Activated naive CD4-positive, alpha-beta T cell treated with anti-CD3 and anti-CD28 coated beads, Interleukin-2, amount 50 U/mL, for 16 hours (primary cell): ENCODE results near the gene MAP1LC3B.
A peak's percentile ranks its signal among the peaks of the same experiment; 100 is the strongest.

Source experiments
- DNase-seq: peaks from one replicate; pipeline ENCODE4 v3.0.0-alpha.2; 2020

MAP1LC3B gene

DNA sequence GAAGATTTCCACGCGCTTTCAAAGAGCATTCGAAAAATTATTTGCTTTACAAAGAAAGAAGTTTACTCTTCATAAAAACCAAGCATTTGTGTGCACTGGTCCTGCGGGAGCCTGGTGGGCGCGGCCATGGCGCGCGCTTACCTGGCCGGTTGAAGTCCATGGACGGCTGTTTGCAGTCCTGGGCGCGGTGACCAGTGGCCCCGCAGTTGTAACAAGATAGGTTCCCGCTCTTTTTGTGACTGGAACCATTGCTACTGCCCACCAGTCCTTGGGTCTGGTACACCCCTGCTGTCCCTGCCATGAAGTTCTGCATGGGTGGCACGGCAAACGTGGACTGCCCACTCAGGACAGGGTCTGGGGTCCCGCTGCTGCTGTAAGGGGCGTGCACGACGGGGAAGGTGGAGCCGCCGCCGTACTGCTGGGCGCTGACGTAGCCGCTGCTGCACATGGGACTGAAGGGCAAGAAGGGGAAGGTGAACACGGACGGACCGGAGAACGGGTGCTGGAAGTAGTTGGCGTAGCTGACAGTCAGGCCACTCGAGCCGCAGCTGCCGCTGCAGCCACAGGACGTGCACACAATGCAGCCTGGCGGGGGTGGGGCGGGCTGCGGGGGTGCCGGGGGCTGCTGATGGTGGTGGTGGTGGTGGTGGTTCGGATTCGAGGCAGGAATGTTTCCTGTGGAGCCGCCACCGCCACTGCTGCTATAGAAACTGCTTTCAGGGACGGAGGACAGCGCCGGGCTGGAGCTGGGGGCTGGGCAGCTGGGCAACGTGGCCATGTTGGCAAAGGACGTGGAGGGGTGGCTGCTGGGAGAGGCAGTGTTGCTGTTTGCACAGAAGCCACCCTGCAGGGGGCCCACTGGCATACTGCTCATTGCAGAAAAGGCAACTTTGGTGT, 19.5 kb downstream of the MAP1LC3B start:
- DNase-seq: no peak

DNA sequence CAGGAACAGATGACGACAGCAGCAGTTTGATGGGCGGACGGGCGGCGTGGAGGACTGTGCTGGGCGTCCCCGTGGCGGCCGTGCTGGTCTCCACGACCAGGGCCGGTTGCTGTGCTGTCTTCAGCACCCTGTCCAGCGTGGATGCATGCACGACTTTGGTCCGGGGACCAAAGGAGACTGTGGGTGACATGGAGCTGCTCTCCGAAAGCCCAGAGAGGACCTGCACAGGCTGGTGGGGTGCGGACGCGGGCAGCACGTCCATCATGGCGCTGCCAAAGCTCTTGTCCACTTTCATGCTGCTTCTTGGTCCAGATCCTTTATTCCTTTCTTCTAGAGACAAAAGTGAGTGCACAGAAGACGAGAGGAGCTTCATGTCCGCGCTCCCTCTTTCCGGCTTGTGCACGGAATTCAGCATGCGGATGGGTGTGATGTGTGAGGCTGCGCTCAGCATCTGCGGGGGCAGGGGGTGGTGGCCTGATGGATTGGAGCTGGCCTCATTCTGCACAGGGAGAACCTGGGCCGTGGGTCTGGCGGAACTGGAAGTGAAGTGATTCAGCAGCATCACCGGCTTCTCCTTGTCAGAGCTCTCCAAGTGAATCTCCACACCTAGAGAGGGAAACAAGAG, 20.3 kb downstream of the MAP1LC3B start:
- DNase-seq: no peak

DNA sequence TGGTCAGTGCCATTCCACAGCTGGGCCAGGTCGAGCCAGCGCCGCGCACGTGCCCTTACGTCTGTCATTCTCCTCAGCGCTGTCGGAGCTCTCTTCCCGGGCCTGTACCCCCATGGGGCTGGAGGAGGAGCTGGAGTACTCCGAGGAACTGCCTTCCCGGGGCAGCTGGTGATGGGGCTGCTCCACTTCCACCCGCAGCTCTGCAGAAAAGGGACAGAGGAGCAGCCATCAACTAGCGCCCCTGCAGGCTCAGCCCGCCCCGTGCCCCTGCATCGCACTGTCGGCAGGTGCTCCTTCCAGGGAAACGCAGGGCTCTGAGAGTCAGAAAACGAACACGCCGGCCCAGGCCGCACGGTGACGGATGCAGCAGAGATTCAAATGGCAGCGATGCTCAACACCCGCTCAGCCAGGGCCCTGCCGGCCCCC, 20.9 kb downstream of the MAP1LC3B start:
- DNase-seq: no peak

GRCh38 chr16:87414251-87414680, 22.1 kb downstream of the MAP1LC3B start:
- DNase-seq: no peak

- no peak for DNase-seq
These were observed 23.3 kb downstream of the MAP1LC3B start for GRCh38 chr16:87415441-87415840.

DNA sequence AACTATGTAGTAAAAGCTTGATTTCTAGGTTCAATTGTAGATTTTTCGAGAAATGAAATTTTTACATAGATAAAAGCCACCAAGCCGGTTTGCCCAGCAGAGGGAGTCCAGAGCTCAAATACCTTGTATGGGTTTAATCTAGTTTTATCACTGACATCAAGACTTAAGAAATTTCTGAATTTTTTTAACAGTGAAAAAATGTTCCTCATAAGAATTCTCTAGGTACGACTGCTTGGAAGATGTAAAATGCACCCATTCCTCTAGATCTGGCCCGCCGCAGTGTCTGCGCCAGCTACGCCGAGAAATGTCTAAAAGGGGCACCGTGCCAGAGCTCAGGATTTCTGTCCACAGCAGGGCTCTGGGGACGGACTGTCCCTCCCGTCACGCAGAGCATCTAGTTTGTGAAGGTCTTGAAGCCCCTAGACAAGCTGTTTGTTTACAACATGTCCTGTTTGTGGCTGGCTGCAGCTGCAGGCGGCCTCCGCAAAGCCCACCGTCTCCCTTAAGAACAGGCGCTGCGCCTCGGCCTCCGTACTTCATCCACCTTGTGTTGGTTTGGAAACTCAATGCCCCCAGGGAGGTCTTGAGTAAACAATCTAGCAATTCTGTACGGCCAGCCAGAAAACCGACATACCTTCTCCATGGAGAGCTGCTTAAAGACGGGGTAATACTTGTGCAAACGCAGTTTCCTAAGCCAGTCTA, 24.8 kb downstream of the MAP1LC3B start:
- DNase-seq: peak; percentile 48

DNA sequence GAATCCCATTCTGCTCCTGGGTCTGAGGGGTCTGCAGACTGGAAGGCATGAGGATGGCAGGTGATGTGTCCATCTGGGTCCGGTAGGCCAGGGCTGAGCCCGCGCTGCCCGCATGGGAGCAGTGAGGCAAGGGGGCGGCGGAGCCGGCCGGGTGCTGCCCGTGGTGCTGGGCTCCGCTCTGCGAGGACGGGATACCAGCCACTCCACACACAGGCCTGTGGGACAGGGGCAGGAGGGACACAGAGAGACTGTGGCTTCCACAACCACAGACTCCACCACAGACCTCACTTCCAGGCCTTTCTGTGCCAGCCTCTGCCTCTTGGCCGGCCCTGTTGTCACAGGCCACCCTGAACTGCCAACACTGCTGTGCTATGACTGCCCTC, 25.4 kb downstream of the MAP1LC3B start:
- DNase-seq: no peak

- no peak for DNase-seq
These were observed 26.1 kb downstream of the MAP1LC3B start for GRCh38 chr16:87418216-87418615.

- DNase-seq: no peak
These were observed 26.5 kb downstream of the MAP1LC3B start for GRCh38 chr16:87418644-87419043.

DNA sequence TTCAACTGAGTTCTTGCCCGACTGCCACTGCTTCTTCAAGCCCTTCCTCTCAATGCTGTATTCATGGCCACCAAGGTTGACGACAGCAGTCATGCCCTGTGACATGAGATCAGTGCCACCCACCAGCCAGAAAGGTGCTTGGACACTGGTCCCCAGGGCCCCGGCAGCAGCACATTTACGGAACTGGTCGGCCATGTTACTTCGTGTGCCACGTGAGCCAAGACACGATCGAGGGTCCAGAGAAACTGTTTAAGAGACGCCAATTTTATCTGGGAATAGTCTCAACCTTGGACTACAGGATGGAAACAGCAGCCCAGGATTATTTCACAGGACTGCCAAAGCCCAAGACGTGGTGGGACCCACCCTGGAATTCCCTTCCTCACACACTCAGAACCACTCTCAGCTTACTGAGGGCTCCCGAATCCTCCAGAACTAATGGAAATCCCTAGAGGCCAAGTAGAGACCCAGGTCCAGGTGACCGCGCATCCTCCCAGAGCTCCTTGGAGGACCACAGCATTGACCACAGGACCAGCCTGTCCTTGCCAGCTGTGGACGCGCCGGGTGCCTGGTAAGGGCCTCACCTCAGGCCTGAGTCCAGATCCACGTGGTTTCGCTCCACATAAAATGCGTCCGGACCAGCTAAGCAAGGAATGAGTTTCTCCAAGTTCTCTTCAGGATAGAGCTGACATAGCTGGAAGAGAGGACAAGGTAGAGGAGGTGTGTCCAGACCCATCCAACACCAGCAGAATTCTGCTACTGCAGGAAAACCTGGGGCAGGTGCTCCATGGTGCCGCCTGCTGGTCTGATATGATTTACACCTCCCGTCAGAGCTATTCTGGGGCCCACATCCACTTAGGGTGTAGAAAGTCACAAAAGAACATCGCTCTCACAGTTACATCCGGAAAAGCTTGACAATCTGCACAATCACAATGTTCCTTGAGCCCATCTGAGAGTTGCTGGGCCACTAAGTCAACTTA, 28.2 kb downstream of the MAP1LC3B start:
- no peak for DNase-seq

DNA sequence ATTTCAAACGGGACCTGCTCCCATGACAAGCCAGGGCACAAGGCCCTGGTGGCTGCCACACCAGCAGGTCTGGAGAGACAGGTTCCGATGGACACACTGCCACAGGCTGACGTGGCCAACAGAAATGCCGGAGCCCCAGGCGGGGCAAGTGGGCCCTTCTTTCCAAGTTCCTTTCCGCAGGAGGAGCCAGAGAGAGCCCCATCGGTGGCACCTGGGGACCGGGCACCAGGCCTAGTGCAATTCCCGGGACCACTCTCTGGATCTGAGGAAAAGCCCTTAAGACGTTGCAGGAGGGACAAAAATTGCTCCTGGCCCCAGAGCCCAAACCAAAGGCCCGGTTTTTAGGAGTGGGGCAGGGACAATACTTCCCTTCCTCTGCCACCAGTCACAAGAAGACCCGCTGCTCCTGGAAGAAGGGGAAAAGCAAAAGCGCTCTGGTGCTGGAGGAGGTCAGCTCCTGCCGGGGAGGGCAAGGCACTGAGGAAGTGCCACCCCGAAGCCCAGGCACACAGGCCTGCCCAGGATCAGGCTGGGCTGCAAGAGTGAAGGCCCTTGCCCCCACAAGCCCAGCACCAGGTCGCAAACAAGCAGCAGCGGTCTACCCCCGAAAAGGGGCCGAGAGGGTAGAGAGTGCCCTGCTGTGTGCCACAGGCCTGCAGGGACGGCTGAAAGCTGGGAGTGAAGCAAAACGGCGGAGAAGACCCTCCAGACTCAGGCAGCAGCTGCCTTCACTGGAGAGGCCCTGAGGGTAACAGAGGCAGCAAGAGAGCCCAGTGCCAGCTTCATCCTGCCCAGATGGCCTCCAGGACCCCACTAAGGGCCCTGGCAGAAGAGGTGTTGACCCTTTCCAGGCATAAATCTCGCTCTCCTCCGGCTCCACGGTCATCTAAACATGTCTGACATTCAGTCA, 29.1 kb downstream of the MAP1LC3B start:
- DNase-seq: no peak

- DNase-seq: no peak
These were observed 30.0 kb downstream of the MAP1LC3B start for GRCh38 chr16:87422106-87422505.

DNA sequence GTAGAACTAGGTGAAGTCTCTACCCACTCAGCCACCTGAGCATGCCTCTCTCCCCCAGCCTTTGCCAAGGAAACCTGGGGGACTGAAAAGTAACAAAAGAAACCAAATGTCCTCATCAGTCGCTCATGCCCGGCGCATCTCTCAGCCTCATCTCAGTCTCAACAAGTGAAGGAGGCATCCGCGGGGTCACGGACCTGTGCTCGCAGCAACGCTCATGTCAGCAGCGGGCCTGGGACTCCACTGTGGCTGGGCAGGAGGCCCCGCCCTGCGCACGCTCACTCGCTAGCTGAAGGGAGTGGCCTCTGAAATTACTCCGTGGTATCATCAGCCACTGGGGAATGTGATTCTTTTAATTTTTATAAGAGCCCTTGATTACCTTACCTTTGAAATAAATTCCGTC, 31.3 kb downstream of the MAP1LC3B start:
- no peak for DNase-seq

DNA sequence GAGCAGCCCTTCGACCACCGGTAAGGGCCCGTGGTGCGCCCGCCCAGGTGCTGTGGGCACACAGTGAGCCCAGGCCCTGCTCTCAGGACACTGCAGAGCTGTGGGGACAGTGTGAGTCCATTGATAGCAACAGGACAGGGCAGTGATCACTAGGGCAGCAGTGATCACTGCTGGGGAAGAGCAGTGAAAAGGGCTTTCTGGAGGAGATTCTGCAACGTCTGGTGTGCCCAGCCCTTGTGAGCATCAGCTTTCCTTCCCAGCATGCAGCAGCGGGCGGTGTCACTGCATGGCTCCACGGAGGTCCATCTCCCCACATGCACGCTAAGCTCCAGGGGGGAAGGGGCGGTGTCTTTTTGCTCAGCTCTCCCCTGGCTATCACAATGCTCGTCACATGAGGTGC, 32.1 kb downstream of the MAP1LC3B start:
- DNase-seq: no peak

- no peak for DNase-seq
These were observed 33.8 kb downstream of the MAP1LC3B start for GRCh38 chr16:87425941-87426340.

GRCh38 chr16:87426423-87427215, 34.5 kb downstream of the MAP1LC3B start:
- no peak for DNase-seq

- no peak for DNase-seq
These were observed 39.8 kb downstream of the MAP1LC3B start for GRCh38 chr16:87431926-87432325.

DNA sequence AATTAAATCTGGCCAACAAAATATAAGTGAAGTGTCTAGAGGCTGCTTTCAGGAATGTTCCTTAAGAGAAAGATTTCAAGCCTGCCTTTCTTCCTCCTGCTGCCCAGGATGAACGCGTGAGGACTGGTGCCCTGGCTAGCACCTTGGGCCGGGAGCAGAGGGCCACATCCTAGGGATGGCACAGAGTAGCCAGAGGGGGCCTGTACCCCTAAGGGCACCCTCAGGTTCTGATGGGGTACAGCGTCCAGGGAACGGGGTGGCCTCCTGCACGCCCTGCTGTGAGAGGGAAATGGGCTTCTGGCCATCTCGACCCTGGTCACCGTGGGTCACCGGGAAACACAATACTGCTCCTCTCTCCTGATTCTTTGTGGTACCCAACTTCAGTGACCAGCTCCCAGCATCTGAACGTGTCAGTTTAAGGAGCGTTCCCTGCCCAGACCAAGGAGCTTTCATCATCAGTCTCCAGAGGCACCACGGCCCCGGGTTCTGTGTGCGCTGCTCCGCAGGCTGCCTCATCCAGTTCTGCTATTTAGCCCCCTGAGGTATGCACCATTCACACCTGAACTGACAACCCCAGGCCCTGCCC, 40.3 kb downstream of the MAP1LC3B start:
- DNase-seq: no peak

DNA sequence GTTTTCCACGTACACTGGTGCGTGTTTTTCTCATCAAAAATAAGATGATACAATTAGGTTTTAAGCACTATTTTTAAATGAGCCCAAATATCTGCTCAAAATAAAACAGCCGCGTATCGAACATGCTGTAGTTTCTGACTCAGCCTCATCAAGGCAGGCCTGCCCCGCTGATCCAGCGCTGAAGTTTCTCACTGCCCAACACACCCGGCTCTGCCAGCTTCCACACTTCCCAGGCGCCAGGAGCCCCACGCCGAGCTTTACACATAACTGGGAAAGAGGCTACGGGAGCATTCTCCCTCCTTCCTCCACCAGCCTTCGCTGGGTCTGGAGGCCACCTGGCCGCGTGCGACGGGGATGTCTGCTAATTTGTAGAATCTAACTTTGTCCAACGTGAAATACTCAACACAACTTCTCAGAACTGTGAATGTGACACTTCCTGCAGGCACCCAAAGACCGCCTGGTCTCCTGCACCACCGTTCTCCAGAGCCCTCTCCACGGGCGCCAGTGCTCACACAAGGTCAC, 42.1 kb downstream of the MAP1LC3B start:
- DNase-seq: no peak
